Stimulated activated CD4-positive, alpha-beta T cell treated with anti-CD3 and anti-CD28 coated beads, Interleukin-4, amount 100 ng/mL, for 24 hours (primary cell): Measurements from ENCODE around the gene SPSB1.
"Not testable (repeated sequence)": the region's sequence is repeated elsewhere in the genome, so short reads cannot be mapped to it uniquely, and the experiment has no call there.

ENCODE experiments used
- DNase-seq: peaks from one replicate; pipeline ENCODE4 v3.0.0-alpha.2; 2020

SPSB1 gene

DNA sequence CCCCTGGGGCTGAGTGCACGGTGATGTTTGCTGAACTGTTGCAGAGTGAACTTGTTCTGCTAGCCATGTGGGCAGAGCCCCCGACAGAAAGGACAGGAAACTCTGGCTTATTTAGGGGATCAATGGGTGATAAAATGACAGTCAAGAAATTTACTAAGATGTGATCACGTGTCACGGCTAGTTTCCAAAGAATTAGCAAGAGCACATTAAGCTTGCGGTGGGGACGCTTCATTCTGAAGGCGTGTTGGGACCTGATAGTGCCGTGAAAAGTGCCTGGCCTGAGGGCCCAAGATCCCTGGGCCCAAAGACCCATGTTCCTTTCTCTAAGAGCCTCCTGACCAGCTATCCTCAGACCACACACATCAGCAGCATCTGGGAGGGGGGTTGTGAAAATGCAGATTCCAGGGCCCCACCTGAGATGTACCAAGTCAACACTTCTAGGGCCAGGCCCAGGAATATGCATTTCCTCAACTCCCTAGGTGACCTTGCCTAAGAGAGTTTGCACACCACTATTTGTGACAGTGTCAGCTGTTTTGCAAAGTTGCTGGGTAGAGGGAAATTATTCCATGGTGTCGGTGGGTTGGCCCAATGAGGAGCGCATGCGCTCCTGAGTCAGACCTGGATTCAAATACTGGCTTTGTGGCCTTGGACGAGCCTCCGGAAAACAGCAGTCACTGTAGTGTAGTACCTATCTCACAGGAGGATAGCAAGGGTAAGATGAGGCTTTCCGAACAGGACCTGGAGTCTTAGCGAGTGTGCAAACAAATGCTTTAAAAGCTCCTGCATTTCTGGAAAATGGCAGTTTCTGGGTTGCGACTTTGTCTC, 77.5 kb downstream of the SPSB1 start:
- DNase-seq: no peak

DNA sequence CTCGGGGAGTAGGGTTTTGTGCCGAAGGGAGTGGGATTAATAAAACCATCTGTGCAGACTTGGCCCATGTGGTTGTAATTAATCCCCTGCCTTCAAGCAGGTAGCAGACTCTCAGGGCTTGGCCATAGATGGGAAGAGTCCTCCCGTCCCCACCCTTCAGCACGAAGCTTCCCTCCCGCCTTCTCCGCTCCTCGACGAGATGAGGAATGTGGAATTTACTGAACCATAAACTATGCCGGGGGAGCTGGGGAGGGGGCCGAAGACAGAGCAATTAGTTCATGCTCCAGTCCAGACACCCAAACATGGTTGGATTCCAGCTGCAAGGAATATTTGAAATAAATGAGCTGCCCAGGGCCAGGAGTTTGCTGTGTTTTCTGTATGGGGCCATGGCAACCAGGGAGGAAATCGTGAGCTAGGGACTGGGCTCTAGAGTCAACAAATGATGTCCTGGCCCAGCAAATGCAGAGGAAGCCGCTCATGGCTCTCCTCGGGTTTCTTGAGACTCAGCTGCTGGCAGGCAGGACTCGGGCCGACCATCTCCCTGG, 78.8 kb downstream of the SPSB1 start:
- DNase-seq: no peak

DNA sequence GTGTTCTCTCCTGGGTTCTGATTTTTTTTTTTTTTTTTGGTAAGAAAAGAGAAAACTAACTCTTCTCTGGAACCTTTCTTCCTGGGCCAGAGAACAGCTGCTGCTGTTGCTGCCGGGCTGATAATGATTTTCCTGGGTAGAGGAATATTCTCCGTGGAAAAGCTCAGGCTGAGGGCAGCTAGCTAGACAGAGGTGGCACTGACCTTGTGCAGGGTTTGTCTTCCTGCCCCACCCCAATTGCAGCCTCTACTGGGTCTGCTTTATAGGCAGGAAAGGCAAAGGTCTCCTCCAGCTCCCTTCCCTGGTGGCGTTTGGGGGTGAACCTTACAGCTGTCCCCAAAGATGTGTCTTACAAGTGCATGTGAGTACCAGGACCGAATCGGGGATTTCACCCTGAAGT, 79.3 kb downstream of the SPSB1 start:
- no peak for DNase-seq

DNA sequence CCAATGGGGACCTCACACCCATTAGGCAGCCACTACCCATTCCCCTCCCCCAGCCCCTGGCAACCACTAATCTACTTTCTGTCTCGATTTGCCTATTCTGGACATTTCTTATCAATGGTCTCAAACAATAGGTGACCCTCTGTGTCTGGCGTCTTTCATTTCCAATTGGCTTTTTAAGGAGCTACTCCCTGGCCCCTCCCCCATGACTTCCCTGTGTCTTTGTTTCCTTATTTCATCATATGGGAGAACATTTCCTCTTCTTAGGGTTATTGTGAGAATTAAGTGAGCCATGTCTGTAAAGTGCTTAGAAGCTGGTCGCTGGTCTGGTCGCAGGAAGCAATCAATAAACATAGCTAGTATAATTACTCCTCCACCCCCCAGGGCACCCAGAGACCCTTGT, 80.9 kb downstream of the SPSB1 start:
- no peak for DNase-seq

DNA sequence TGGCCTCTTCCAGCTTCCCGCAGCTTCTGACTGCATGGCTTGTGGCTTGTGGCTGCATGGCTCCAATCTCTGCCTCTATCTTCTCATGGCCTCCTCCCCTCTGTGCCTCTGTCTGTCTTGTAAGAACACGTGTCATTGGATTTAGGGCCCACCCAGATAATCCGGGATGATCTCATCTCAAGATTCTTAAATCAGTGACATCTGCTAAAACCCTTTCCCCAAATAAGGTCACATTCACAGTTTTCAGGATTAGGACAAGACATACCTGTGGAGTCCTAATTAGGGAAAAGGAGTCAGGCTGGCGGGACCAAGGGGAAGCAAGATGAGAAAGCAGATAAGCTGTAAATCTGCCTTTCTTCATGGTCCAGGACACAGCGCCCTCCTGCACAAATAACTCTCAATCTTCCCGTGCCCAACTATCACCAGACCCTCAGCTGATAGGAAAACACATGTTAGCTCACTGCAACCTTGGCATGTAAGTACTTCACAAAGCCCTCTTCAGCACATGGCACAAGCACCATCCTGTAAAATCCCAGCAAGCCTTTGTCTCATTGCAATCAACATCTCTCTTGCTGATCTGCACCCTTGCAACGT, 82.2 kb downstream of the SPSB1 start:
- DNase-seq: no peak

DNA sequence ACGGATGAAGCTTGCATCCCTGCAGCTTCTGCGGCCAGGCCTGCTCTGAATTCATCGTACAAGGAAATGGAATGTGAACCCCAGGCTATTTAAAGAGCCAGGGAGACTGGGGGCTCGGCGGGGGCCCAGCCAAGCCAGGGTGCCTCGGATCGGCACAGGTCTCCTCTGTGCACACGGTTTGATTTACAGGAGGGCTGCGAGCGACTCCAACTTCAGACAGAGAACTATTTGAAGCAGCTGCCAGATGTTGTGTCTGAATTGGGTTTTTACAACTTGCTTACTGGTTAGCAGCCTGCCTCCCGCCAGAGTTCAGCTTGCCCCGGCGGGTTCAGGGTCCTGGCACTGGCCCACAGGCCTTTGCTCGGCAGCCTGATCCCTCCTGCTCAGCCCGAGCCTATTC, 83.2 kb downstream of the SPSB1 start:
- no peak for DNase-seq

DNA sequence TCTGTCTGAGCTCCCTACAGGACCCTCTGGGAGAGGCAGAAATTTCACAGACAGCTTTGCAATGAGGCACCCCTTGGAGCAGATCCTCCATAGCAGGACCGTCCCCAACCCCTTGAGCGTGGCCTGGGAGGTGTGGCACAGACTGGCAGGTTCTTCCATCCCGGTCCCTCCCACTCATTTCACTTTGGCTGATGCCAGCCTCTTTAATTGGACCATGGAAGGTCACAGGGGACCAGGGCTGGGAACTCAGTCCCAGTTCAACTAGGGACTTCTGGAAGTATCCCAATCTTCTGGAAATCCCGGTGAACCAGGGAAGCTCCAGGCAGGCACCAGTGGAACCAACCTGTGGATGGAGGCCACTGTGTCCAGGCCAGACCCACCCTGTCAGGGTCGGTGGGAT, 83.7 kb downstream of the SPSB1 start:
- no peak for DNase-seq

DNA sequence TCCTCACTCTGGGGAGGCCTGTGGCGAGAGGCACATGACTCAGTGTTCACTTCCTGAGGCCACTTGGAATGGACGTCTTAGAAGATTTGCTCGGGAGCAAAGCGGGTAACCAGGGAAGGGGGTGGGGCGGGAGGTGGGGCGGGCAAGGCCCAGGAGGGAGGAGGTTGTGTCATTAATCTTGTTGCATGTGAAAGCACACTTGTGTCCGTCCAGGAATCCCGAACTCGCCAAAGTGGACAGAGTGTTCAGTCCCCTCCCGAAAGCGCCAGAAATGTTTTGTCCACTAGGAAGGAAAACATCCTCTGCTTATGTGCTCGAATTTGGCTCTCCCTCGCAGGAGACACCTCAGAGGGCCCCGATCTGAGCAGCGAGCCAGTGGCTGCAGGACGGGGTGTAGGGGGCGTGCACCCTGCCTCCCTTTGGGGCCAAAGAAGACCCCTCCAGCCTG, 84.2 kb downstream of the SPSB1 start:
- DNase-seq: no peak

DNA sequence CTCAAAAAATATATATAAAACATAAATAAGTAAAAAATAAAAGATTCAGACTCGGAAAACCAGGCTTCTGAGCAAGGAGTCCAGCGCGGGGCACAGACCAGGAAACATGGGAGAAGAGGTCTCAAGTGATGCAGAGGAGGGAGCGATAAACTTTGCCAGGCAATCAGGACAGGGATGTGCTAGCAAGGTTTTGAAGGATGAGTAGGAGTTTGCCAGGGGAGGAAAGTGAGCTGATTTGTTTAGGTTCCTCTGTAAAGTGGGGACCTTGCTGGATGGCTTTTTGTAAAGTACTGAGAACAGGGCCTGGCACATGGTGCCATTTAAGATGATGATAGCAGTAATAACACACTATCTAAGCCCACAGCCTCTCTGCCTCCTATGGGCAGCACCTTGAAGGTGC, 86.1 kb downstream of the SPSB1 start:
- DNase-seq: no peak

DNA sequence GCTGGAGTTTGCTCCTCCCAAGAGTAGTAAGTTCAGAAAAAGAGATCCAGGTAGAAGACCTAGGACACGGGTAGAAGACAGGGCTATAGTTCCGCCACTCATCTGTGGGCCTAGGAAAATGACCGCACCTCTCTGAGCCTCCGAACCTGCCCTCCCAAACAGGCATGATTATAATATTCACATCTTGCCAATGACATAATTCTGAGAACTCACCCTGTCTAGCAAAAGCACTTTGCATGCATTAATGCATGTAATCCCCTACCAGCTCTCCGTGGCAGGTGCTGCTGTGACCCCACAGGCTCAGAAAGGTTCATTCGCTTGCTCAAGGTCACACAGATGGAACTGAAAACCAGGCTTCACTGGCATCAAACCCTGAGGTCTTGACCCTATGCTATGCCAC, 88.0 kb downstream of the SPSB1 start:
- no peak for DNase-seq

DNA sequence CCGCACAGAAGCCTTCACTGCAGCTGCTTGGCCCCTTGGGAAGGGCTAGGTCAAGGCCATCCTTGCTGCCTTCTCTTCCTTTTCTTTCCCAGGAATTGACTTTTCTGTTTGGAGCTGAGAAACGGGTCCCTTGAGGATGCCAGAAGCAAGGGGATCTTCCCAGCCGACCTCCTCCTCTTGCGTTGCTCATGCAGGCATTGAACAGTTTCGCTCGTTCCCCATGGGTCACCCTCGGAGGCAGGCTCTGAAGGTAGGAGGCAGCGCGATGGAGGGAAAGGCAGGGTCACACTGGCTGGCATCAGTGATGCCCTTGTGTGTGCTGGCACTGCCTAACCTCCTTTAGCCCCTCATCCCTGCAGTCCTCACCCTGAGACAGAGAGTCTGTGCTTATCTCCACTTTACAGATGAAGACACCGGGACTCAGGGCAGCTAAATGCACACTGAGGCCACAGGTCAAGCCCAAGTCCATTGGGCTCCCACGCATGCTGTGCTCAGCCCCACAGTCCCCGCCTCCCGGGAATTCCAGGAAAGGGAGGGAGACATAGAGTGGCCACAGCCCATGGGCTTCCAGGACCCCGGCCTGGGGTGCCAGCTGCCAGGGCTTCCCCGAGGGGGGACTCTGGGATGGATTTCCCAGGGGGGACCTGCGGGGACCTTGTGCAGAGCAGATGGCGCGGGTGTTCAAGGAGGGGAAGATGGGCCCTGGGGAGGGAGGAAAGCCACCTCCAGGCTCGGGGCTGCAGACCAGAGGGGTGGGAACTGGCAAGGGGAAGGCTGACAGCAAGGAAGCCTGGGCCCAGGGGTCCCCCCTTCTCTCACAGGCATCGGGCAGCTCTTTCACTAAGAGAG, 90.2 kb downstream of the SPSB1 start:
- DNase-seq: no peak

DNA sequence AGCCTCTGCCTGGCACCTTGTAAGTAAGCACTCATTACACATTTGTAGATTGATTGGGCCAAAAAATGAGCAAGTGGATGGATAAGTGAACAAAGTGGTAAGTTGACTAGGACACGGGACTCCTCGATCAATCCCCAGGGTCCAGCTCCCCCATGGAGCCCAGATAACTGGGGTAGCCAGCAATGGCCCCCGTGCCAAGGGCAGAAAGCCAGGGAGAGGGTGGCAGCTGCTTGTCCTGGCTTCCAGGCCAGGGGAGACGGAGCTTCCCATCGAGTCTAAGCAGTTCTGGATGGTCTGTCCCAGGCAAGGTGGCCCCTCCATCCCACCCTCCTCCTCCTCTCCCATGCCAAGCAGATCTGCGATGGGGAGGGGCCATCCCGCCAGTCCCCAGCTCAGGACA, 91.4 kb downstream of the SPSB1 start:
- DNase-seq: no peak

DNA sequence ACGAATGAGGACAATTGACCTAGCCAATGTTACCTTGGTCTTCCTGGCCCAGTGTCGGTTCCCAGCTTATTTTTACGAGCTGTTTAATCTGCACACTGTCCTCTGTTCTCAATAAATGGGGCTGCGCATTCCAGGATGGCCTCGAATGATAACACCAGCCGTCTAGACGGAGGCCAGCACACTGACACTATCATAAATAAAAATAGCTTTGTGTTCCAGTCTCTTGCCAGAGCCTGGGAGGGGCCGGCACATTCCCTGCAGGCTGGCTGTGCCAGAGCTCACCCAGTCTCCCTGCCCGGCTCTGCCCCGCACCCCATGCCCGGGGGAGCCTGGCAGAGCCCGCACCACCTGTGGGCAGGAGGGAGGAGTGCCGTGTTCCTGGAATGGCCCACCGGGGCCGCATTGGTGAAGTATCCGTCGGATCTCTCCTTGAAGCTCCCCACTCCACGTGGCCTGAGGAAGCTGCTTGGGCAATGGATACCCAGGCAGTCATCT, 92.1 kb downstream of the SPSB1 start:
- DNase-seq: no peak

DNA sequence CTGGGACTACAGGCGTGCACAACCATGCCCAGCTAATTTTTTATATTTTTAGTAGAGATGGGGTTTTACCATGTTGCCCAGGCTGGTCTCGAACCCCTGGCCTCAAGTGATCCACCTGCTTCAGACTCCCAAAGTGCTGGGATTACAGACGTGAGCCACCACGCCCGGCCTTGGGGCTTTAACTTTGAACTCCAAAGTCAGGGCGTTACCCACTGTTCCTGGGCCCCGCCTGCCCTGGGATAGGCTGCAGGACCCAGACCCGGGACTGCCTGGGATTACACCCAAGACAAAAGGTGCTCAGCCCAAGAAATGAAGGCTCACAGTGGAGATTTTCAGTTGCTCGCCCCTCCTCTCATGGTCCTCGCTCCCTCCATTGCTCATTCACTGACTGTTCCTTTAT, 92.7 kb downstream of the SPSB1 start:
- not testable (repeated sequence) for DNase-seq

DNA sequence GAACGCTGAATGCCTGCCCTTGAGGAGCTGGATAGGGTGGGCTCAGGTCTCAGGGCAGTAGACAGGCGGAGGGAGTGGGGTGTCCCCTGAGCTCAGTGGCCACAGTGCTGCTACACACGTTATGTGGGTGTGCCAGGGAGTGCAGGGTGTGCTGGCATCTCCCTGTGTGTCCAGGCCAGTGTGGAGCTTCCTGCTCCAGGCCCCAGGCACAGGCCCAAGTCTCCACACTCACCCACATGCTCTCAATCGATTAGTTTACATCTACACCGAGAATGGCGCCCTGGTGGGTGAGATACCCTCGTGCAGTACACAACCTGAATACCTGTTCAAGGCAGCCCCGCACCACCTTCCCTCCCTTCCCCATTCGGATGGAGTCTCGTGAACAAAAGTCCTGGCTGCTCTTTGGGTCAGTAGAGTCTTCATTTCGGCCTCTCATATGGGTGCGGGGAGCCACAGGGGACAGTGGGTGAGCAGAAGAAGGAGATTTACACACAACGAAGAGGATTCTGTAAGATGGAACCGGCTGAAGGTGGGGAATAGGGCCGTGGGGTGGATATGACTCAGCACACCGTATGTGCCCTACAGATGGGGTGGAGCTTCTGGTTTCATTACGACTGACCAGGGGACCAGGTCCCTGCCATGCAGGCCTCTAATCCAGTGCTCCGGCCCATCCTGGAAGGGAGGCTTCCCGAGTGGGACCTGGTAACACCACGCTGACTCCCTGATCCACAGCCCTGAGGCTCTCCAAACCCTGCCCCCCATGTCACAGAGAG, 93.3 kb downstream of the SPSB1 start:
- no peak for DNase-seq

DNA sequence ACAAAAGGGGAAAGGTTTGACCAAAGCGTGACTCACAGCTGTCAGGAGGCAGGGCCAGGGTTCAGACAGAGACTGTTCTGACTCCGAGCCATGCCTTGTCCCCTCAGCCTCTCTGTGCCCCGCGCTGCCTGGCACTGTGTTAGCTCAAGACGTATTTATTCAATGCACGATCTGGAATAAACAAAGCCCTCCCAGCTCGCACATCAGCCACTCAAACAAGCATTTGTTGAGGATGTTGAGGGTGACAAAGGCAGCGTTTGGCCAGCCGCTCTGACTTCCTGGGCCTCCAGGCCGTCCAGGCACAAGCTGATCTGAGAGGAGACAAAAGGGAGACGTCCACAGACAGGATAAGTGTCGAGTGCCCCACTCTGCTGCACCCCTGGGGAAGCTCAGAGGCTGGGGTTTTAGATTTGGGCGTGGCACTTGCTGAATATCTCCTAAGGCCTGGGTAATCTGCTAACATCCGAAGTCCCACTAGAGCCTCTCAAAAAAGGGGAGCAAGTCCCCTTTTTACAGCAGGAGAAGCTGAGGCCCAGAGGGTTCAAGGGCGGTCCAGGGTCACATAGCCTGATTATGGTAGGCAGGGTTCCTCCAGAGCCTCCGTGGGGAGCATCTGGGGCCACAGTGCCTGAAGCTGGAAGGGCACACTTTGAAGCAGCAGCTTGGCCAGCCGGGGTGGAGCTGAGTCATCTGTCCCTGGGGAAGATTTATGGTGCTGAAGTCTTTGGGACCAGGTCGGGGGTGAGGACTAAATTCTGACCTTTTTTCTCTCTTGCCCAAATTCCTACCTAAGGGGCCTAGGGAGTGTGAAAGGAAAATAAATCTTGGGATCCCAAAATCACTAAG, 95.9 kb downstream of the SPSB1 start:
- no peak for DNase-seq

DNA sequence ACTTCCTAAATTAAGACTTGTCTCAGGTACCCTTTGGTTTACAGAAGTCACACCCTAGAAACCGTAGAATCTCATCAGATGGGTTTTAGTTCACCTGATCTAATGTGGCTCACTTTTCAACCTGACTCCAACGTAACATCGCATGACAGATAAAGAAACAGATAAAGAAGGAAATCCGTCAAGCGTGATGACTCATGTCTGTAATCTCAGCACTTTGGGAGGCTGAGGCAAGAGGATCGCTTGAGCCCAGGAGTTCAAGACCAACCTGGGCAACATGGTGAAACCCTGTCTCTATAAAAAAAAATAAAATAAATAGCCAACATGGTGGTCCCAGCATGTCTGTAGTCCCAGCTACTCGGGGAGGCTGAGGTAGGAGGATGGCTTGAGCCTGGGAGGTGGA, 97.3 kb downstream of the SPSB1 start:
- DNase-seq: no peak

DNA sequence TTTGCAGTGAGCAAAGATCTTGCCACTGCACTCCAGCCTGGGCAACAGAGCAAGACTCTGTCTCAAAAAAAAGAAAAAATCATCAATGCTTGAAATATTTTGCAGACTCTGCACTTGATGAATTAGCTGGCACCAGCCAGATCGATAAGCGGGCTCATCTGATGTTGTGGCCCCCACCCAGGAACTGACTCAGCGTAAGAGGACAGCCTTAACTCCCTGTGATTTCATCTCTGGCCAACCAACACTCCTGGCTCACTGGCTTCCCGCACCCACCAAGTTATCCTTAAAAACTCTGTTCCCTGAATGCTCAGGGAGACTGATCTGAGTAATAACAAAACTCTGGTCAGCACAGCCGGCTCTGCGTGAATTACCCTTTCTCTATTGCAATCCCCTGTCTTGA, 98.9 kb downstream of the SPSB1 start:
- no peak for DNase-seq

DNA sequence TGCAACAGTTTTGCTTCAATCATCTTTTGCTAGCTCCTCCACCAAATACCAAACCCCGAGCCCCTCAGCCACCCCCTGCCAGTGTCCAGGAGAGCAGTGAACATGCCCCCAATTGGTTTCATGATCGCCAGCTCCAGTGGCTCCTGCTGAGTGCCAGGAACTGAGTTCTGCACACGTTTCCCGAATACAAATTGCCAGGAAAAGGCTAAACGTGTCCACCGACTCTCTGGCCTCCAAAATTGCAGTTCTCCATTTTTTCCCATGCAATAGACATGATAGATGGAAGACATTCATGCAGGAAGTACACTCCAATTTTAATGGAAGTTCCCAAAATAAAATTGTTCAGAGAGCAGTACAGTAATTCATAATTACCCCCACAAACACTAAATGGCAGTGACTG, 101.3 kb downstream of the SPSB1 start:
- no peak for DNase-seq

DNA sequence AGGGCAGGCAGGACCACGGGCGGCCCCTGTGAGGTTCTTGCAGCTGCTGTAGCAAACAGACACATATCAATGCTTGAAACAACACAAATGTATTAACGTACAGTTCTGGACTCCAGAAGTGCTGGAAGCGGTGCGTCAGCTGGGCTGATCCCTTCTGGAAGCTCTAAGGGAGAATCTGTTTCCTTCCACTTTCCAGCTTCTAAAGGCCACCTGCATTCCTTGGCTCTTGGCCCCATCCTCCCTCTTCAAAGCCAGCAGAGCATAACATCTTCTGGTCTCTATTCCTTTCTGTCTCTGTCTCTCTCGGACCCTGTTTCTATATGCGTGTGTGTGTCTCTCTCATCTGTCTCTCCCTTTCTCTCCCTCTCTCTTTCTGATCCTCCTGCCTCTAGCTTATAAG, 102.3 kb downstream of the SPSB1 start:
- no peak for DNase-seq

DNA sequence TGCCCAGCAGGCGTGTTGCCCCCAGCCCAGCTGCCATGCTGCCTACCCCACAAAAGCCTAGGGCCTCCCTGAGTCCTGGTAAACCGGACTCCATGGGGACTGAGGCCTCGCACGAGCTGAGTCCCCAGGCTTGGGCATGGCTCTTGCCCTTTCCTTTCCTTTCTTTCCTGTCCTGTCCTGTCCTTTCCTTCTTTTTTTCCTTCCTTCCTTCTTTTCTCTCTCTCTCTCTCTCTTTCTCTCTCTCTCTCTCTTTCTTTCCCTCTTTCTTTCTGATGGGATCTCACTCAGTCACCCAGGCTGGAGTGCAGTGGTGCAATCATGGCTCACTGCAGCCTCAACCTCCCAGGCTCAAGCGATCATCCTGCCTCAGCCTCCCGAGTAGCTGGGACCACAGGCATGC, 104.4 kb downstream of the SPSB1 start:
- DNase-seq: no peak
